ENCODE results near the gene CCNA2. TPM values are rescaled to one million over a fixed set of nuclear protein-coding genes. Genes with fewer than 3 reads are reported as not detected.

The CCNA2 gene
- total RNA-seq = 8.9 TPM

DNA sequence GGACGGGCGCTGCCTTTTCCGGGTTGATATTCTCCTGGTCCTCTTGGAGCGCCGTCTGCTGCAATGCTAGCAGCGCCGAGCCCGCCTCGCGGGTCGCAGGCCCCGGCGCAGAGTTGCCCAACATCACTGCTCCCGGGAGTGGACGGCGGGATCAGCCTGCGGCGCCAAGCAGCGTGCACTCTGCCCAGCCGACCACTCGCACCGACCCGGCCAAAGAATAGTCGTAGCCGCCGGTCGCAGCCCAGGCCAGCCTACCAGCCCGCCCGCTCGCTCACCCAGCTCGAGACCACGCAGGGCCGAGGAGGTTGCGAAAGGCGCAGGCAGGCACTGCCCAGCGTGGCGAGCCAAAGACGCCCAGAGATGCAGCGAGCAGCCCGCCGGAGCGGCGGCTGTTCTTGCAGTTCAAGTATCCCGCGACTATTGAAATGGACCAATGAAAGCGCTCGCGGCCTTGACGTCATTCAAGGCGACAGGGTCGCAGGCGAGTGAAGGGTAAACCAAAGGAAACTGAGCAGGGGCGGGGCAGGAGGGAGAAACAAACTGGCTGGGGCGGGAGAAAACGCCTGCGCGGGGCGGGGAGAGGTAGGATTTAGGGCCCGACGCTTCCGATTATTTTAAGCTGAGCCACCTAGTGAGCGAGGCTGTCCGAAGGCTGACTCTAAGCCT, at the start of gene CCNA2:
Gene CCNA2, minus strand, starts transcription at position 379 of the 666 bp plus-strand sequence. Its CDS starts 255 bp downstream, at position 124.
- Histone ChIP-seq H3K27me3 (ENCODE audit: control insufficient read depth in 3 of 3, insufficient read depth in 3 of 3, low read length in 3 of 3) (no peaks in the 10 kb centered on the region), H3K4me3 (ENCODE audit: low read length in 3 of 3) (peak within 1 kb of the TSS; percentile 81 to 91 (median 81)), H3K9me3 (ENCODE audit: control insufficient read depth in 3 of 3, low read length in 3 of 3) (no peaks in the 10 kb centered on the region), H3K27ac (ENCODE audit: low read depth, low read length) (peak within 1 kb of the TSS; percentile 79), H3K9ac (ENCODE audit: low read depth in 1 of 3, low read length in 3 of 3) (peak within 1 kb of the TSS; percentile 74 to 92 (median 78)), H3K36me3 (ENCODE audit: control insufficient read depth in 3 of 3, insufficient read depth in 3 of 3, low read length in 3 of 3) (peaks cover 0 to 5% (median 0%) of the 10 kb centered on the region in 3 donors), H3K4me1 (ENCODE audit: control insufficient read depth in 3 of 3, insufficient read depth in 3 of 3, low read length in 3 of 3) (peaks cover 5 to 10% (median 8%) of the 10 kb centered on the region in 3 donors)

DNA sequence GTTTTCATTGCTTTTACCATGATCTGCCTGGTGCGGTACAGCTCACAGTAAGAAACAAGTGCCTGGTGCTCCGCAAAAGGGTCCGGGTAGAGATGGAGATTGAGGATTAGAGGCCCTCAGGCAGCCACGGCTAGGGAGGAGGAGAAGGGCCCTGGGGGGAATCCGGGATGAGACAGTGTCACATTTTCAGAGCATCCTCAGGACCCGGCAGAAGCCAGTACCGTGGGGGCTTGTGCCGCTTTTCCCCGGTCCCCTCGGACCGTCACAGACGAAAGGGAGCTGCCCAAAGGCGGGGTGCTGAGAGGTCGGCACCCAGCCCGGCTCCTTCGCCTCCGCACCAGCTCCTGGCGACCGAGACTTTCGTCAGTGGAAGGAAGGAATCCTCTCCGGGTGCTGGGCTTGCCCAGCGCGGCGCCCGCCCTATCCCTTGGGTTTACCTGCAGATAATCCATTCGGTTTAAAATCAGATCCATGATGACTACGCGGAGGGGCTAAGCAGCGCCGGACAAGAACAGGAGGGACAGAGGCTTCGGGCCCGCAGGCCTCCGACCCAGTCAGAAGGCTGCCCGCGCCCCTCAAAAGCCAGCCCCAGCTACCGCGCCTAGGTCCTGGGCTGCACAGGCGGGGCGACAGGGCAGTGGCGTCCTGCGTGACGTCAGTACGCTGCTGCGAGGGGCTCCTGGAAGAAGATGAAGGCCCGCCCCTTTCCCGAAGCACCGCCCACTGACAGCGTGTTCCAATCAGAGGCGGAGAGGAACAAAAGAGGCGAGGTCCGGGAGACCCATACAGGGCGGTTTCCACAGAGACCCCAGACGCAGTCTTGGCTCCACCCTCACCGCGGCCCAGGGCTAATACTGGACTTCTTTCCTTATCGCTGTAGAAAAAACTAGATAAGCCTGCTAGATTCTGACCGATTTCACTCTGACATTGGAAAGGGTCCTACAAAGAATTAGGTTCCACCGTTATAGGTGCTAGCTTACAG, 46.4 kb upstream of the CCNA2 start, which contains the start of gene BBS7:
Gene BBS7, minus strand, starts transcription at position 634 of the 982 bp plus-strand sequence. Its CDS starts 161 bp downstream, at position 473.
- no peaks in the 10 kb centered on the region for H3K9me3 ChIP-seq (ENCODE audit: control insufficient read depth in 3 of 3, low read length in 3 of 3)
- H3K27me3 ChIP-seq (ENCODE audit: control insufficient read depth in 3 of 3, insufficient read depth in 3 of 3, low read length in 3 of 3) = no peaks in the 10 kb centered on the region
- peaks cover 4 to 9% (median 5%) of the 10 kb centered on the region in 3 donors for H3K4me1 ChIP-seq (ENCODE audit: control insufficient read depth in 3 of 3, insufficient read depth in 3 of 3, low read length in 3 of 3)
- peaks cover 0 to 10% (median 6%) of the 10 kb centered on the region in 3 donors for H3K36me3 ChIP-seq (ENCODE audit: control insufficient read depth in 3 of 3, insufficient read depth in 3 of 3, low read length in 3 of 3)
- H3K27ac ChIP-seq (ENCODE audit: low read depth, low read length) = peak within 1 kb of the TSS; percentile 81
- H3K4me3 ChIP-seq (ENCODE audit: low read length in 3 of 3) = peak within 1 kb of the TSS; percentile 80 to 95 (median 90)
- H3K9ac ChIP-seq (ENCODE audit: low read depth in 1 of 3, low read length in 3 of 3) = peak within 1 kb of the TSS; percentile 85 to 92 (median 86)

DNA sequence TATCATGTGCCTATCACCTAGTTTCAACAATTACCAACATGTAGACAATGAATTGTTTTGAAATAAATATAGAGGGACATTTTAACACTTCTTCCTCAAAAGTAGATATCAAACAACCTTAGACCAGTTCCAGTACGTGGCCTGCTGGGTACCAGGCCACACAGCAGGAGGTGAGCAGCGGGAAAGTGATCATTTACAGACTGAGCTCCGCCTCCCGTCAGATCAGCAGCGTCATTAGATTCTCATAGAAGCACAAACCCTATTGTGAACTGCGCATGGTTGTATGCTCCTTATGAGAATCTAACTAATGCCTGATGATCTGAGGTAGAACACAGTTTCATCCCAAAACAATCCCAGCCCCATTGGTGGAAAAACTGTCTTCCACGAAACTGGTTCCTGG, 40.1 kb upstream of the CCNA2 start:
- Histone ChIP-seq H3K27ac (ENCODE audit: low read depth, low read length) (no peak overlapping the region), H3K27me3 (ENCODE audit: control insufficient read depth in 3 of 3, insufficient read depth in 3 of 3, low read length in 3 of 3) (no peaks in the 10 kb centered on the region), H3K36me3 (ENCODE audit: control insufficient read depth in 3 of 3, insufficient read depth in 3 of 3, low read length in 3 of 3) (peaks cover 8 to 13% (median 13%) of the 10 kb centered on the region in 3 donors), H3K9me3 (ENCODE audit: control insufficient read depth in 3 of 3, low read length in 3 of 3) (no peaks in the 10 kb centered on the region), H3K9ac (ENCODE audit: low read depth in 1 of 3, low read length in 3 of 3) (no peak overlapping the region), H3K4me1 (ENCODE audit: control insufficient read depth in 3 of 3, insufficient read depth in 3 of 3, low read length in 3 of 3) (no peaks in the 10 kb centered on the region), H3K4me3 (ENCODE audit: low read length in 3 of 3) (no peak overlapping the region)

DNA sequence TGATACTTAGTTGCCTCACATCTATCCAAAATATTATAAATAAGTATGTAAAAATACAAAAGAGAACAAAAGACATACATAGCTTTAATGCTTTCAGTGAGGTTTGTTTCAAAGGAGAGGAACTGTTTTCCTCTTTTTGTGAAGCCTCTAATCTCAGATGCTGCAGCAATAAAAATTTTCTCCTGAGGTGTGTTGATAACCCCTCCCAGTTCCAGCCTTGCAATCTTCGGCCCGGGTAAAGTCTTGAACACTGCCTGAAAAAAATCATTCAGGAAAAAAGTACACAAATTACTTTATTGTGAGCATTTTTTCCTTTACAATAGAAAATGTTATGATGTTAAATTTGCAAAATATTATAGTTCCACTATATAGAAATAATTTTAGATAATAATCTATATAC, 37.7 kb upstream of the CCNA2 start:
- no peak overlapping the region for H3K9ac ChIP-seq (ENCODE audit: low read depth in 1 of 3, low read length in 3 of 3)

DNA sequence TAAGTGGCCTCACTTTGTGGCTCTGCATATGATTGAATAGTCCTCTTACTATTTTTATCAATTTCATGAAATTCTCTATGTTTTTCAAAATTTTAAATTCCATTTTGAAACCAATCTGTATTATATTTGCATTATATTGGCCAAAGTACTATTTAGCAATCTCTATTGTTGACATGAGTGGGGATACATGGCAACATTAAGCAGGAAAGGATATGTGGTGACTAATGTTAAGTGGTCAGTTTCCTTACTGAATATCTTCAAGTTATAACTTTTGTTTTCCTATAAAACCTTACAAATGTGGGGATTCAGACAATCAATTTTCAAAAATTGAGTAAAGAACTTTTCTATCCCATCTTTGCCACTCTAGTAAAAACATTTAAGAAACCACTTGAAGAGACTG, 36.4 kb upstream of the CCNA2 start:
- H3K9ac ChIP-seq (ENCODE audit: low read depth in 1 of 3, low read length in 3 of 3) = no peak overlapping the region
- H3K27me3 ChIP-seq (ENCODE audit: control insufficient read depth in 3 of 3, insufficient read depth in 3 of 3, low read length in 3 of 3) = no peaks in the 10 kb centered on the region
- peaks cover 3 to 11% (median 8%) of the 10 kb centered on the region in 3 donors for H3K36me3 ChIP-seq (ENCODE audit: control insufficient read depth in 3 of 3, insufficient read depth in 3 of 3, low read length in 3 of 3)
- H3K4me3 ChIP-seq (ENCODE audit: low read length in 3 of 3) = no peak overlapping the region
- H3K27ac ChIP-seq (ENCODE audit: low read depth, low read length) = no peak overlapping the region
- H3K9me3 ChIP-seq (ENCODE audit: control insufficient read depth in 3 of 3, low read length in 3 of 3) = no peaks in the 10 kb centered on the region
- H3K4me1 ChIP-seq (ENCODE audit: control insufficient read depth in 3 of 3, insufficient read depth in 3 of 3, low read length in 3 of 3) = no peaks in the 10 kb centered on the region

More for the DNA sequence above, 37.7 kb upstream of the CCNA2 start:
- Histone ChIP-seq H3K9me3 (ENCODE audit: control insufficient read depth in 3 of 3, low read length in 3 of 3) (no peaks in the 10 kb centered on the region), H3K4me1 (ENCODE audit: control insufficient read depth in 3 of 3, insufficient read depth in 3 of 3, low read length in 3 of 3) (no peaks in the 10 kb centered on the region), H3K4me3 (ENCODE audit: low read length in 3 of 3) (no peak overlapping the region), H3K27me3 (ENCODE audit: control insufficient read depth in 3 of 3, insufficient read depth in 3 of 3, low read length in 3 of 3) (no peaks in the 10 kb centered on the region), H3K36me3 (ENCODE audit: control insufficient read depth in 3 of 3, insufficient read depth in 3 of 3, low read length in 3 of 3) (peaks cover 8 to 13% (median 9%) of the 10 kb centered on the region in 3 donors), H3K27ac (ENCODE audit: low read depth, low read length) (no peak overlapping the region)

DNA sequence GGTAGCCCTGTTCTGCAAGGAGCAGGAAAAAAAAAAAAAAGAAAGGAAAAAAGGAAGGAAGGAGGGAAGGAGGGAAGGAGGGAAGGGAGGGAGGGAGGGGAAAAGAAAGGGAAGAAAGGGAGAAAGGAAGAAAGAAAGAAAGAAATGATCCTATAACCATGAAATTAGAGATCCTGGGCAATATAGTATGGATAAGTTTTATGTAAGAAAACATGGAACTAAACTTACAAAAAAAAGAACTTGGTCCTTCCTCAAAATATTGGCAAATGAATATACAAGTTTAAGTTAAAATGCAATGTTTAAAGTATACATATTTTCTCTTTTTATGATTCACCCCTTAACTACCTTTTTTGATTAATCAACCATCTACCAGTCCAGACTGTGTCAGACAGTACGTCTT, 27.7 kb upstream of the CCNA2 start:
- peaks cover 0 to 17% (median 11%) of the 10 kb centered on the region in 3 donors for H3K36me3 ChIP-seq (ENCODE audit: control insufficient read depth in 3 of 3, insufficient read depth in 3 of 3, low read length in 3 of 3)
- H3K9me3 ChIP-seq (ENCODE audit: control insufficient read depth in 3 of 3, low read length in 3 of 3) = no peaks in the 10 kb centered on the region
- no peak overlapping the region for H3K27ac ChIP-seq (ENCODE audit: low read depth, low read length)
- no peak overlapping the region for H3K9ac ChIP-seq (ENCODE audit: low read depth in 1 of 3, low read length in 3 of 3)
- no peaks in the 10 kb centered on the region for H3K27me3 ChIP-seq (ENCODE audit: control insufficient read depth in 3 of 3, insufficient read depth in 3 of 3, low read length in 3 of 3)
- no peak overlapping the region for H3K4me3 ChIP-seq (ENCODE audit: low read length in 3 of 3)
- no peaks in the 10 kb centered on the region for H3K4me1 ChIP-seq (ENCODE audit: control insufficient read depth in 3 of 3, insufficient read depth in 3 of 3, low read length in 3 of 3)

DNA sequence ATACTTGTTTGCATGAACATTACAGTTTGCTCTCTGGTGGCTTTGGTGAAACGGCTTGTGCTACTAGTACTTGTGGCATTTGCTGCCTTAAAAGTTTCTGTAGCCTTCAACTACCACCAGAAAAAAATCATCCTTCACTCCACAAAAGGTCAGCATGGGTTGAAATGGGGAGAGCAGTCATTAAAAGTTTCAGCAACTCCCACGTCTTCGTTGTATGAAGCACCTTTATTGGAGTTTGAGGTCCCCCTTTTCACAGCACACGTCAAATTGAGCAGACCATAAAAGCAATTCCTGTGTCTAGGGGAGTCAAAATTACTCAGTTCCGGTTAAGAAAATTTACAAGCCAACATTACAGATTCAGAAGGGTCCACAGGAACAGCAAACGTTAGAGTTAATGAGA, 23.0 kb upstream of the CCNA2 start:
- no peak overlapping the region for H3K4me3 ChIP-seq (ENCODE audit: low read length in 3 of 3)
- peaks cover 4 to 23% (median 15%) of the 10 kb centered on the region in 3 donors for H3K36me3 ChIP-seq (ENCODE audit: control insufficient read depth in 3 of 3, insufficient read depth in 3 of 3, low read length in 3 of 3)
- no peaks in the 10 kb centered on the region for H3K27me3 ChIP-seq (ENCODE audit: control insufficient read depth in 3 of 3, insufficient read depth in 3 of 3, low read length in 3 of 3)
- H3K9ac ChIP-seq (ENCODE audit: low read depth in 1 of 3, low read length in 3 of 3) = no peak overlapping the region
- H3K9me3 ChIP-seq (ENCODE audit: control insufficient read depth in 3 of 3, low read length in 3 of 3) = no peaks in the 10 kb centered on the region
- no peak overlapping the region for H3K27ac ChIP-seq (ENCODE audit: low read depth, low read length)
- H3K4me1 ChIP-seq (ENCODE audit: control insufficient read depth in 3 of 3, insufficient read depth in 3 of 3, low read length in 3 of 3) = no peaks in the 10 kb centered on the region

DNA sequence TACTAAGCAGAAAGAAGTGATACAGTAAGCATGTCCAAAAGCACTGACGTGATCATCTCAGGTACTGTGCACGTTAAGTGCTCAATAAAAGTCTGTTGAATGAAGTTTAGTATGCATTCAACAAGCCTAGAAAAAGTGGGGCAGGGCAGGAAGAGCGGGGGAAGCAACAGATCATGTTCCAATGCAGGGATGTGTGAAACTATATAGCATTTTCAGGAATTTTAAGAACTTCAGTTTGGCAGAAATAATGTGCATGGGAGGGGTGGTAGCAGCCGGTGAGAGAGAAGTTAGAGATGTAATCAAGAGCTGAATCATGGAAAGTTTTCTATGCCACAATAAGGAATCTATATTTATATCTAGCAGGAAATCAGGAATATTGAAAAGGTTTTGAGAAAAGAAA, 19.2 kb upstream of the CCNA2 start:
- no peak overlapping the region for H3K27ac ChIP-seq (ENCODE audit: low read depth, low read length)
- no peaks in the 10 kb centered on the region for H3K4me1 ChIP-seq (ENCODE audit: control insufficient read depth in 3 of 3, insufficient read depth in 3 of 3, low read length in 3 of 3)
- H3K36me3 ChIP-seq (ENCODE audit: control insufficient read depth in 3 of 3, insufficient read depth in 3 of 3, low read length in 3 of 3) = peaks cover 4 to 23% (median 10%) of the 10 kb centered on the region in 3 donors
- H3K4me3 ChIP-seq (ENCODE audit: low read length in 3 of 3) = no peak overlapping the region
- no peak overlapping the region for H3K9ac ChIP-seq (ENCODE audit: low read depth in 1 of 3, low read length in 3 of 3)
- no peaks in the 10 kb centered on the region for H3K9me3 ChIP-seq (ENCODE audit: control insufficient read depth in 3 of 3, low read length in 3 of 3)
- H3K27me3 ChIP-seq (ENCODE audit: control insufficient read depth in 3 of 3, insufficient read depth in 3 of 3, low read length in 3 of 3) = no peaks in the 10 kb centered on the region

DNA sequence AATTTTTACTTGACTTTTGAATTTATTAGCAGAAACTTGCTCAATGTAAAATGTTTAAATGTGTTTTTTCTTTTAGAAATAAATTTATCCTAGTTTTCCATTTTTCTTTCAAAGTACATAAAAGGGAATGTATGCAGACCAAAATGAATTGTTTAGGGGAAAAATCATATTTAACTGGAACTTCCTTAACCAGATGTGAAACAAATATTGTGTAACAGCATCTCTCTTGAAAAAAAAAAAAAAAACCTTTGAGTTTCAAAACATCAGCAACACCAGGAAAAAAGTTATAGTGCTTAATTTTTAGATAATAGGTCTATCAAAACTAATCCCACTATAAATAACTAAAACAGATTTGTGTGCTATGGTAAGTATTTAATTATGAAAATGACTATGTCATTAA, 14.5 kb upstream of the CCNA2 start:
- H3K27ac ChIP-seq (ENCODE audit: low read depth, low read length) = no peak overlapping the region
- H3K27me3 ChIP-seq (ENCODE audit: control insufficient read depth in 3 of 3, insufficient read depth in 3 of 3, low read length in 3 of 3) = no peaks in the 10 kb centered on the region
- no peak overlapping the region for H3K9ac ChIP-seq (ENCODE audit: low read depth in 1 of 3, low read length in 3 of 3)
- no peak overlapping the region for H3K4me3 ChIP-seq (ENCODE audit: low read length in 3 of 3)
- H3K36me3 ChIP-seq (ENCODE audit: control insufficient read depth in 3 of 3, insufficient read depth in 3 of 3, low read length in 3 of 3) = peaks cover 0 to 20% (median 0%) of the 10 kb centered on the region in 3 donors
- H3K9me3 ChIP-seq (ENCODE audit: control insufficient read depth in 3 of 3, low read length in 3 of 3) = no peaks in the 10 kb centered on the region
- no peaks in the 10 kb centered on the region for H3K4me1 ChIP-seq (ENCODE audit: control insufficient read depth in 3 of 3, insufficient read depth in 3 of 3, low read length in 3 of 3)
